ENCODE data around the gene CCDC47.

The CCDC47 gene

DNA sequence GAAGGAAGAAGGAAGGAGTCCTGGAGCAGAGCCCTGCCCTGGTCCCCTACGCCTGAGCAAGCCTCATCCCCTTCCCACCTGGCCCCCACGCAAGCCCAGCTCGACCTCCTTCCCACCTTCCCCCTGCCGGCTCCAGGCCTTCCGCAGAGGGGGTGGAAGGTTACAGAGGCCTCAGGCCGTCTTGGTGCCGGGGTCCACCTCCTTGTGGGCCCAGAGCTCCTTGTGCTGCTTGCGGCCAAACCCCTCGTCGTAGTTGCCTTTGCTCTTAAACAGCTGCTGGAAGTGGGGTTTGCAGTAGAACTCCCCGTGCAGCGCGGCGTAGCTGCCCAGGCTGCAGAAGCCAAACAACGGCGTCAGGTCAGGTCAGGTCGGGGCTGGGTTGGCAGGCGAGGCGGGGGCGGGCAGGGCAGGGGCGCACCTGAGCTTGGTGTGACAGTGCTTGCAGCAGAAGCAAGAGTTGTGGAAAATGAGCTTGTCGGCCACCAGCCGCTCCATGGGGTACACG, 75.0 kb downstream of the CCDC47 start:
- DNase-seq (ENCODE audit: low read depth, low spot score), result no peak

DNA sequence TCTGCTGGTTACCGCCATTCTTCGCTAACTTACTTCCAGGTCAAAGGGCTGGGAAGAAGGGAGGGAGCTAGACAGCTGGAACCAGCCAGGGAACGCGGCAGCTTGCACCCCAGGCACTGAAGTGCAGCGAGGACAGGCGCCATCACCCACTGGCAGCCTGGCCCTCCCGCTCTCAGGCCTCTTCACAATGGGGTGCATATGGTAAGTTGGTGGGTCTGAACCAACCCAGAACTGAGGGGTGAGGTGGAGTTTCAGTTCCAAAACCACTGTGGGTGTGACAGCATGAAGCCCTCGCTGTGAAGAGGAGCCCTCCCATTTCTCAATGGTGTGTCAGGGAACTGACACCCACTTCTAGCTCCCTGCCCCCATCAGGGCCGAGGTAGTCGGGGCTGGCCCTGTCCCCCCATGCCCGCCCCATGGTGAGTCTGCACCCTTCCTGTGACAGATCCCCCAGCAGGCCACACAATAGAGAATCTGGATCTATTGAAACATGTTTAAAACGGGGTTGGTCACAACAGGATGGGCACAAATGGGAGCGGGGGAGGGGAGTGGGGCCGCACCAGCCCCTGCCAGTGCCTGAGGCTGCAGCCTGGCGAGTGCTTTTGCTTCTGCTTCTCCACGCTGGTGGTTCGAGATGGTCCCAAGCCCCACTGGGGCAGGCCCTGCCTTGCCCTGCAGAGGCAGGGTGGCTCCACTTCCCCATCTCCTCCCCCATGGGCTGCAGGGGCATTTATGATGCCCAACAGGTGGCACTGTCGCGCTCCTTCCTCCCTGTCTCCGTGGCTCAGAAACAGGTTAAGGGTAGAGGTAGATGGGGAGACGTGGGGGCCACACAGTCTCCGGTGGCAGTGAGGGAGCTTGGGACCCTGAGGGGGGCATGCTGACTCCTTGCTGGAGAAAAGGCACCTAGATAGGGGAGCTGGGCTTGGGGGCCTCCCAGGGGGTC, 75.8 kb downstream of the CCDC47 start:
- DNase-seq (ENCODE audit: low read depth, low spot score), result peak; percentile 68

DNA sequence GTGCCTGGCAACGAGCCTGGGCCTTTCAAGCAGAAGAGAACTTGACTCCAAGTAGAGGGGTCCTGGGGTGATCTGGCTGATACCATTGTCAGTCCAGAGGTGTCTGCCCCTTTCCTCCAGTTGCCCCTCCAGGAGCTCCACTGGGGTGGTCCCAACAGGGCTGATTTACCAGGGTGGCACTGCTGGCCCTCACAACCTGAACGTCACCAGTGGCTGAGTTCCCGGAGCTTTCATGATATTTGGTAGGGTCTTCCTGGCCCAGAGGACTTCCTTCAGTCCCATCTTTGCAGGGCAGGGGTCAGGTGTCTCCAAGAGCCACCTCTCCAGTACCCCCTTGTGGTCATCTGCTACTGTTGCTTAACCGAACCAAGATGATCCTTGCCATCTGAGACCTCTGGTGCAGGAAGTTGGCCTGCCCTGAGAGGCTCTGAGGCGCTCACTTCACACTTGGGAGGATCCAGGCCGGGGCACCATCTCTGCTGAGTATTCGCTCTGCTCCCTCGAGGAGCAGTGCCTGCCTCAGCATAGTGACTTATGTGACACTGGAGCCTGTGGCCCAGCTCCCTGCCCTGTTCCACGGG, 76.9 kb downstream of the CCDC47 start:
- DNase-seq (ENCODE audit: low read depth, low spot score), result no peak

DNA sequence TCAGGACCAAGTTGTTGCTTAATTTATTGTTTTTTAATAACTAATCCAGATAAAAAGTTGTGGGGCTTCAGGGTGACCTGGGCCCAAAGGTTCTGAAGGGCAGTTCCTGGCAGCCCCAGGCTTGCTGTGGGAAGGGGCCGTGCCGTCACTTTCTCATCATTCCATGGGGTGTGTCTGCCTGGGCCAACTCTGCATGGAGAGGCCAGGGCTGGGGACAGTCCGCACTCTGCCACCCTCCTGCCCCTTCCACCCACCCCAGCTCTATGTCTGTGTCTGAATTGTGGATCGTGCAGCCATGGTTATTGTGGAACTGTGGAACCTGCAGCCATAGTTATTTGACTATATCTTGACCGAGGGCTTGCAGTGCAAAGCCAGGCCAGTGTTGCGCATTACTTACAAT, 77.5 kb downstream of the CCDC47 start:
- no peak for DNase-seq (ENCODE audit: low read depth, low spot score)

Data from activated CD4-positive, CD25-positive, alpha-beta regulatory T cell treated with anti-CD3 and anti-CD28 coated beads, Interleukin-2, amount 50 U/mL, for 16 hours (primary cell).